H1 (cell line): ENCODE measurements around the gene TMEM131L. TPM values are rescaled to one million over a fixed set of nuclear protein-coding genes. Genes with fewer than 3 reads are reported as not detected.

Source experiments
- MAX ChIP-seq: IDR thresholded peaks from 2 replicates; pipeline ENCODE4 v1.6.1; 2012; ENCODE audit warnings: inconsistent platforms
- polyA plus RNA-seq, 7 experiments: library from polyadenylated mRNA; depleted of rRNA in 3 of 7; stranded (reverse) in 5 of 7; unstranded in 2 of 7; fragments of >200 nt in 5 of 7; fragments of 200-250 nt in 2 of 7; gene quantifications; 1 replicate in 5 of 7; 2 replicates in 1 of 7; 4 replicates in 1 of 7; pipeline versions ENCODE4 v1.2.1 to v1.2.3, GENCODE V29; 2011 to 2013; ENCODE audit warnings: missing spikeins in 2 of 7, mixed read lengths in 2 of 7
- total RNA-seq: library from RNA; stranded (reverse); fragmentation: NEBNext Ultra II Directional; extraction: Animal tissue kit (Norgen Biotek cat#: 25700); gene quantifications from 2 replicates; pipeline ENCODE4 v1.2.1, GENCODE V29; 2021

The TMEM131L gene
- total and polyA plus RNA-seq, 2 of the 8 experiments (the other 6 are each of a cell fraction or from before 2014, with no cell fraction given) = 14.3 to 26.1 TPM

- peak; percentile 81 for TF ChIP-seq MAX
- TF ChIP-seq, all 59 proteins: peak for 4
Measured at GRCh38 chr4:153465615-153466080, 512 bp upstream of the TMEM131L start (continued).
